Endodermal cell (in vitro differentiated cells): ENCODE results near the gene PSD. TPM values are rescaled to one million over a fixed set of nuclear protein-coding genes. Genes with fewer than 3 reads are reported as not detected.

Experiments used
- DNase-seq: peaks from one replicate; pipeline ENCODE4 v3.0.0-alpha.2; 2017
- H3K27ac ChIP-seq: 2 replicates; pipeline ENCODE4 v1.5.1; 2013; ENCODE audit warnings: mild to moderate bottlenecking, low read depth, low read length, moderate library complexity
- H3K27me3 ChIP-seq: 2 replicates; pipeline ENCODE4 v1.6.1; 2013; ENCODE audit warnings: mild to moderate bottlenecking, low read length, moderate library complexity; ENCODE audit not compliant: insufficient read depth, control insufficient read depth, poor library complexity, severe bottlenecking
- H3K36me3 ChIP-seq: 2 replicates; pipeline ENCODE4 v1.7.0; 2013; ENCODE audit warnings: mild to moderate bottlenecking, low read length, moderate library complexity; ENCODE audit not compliant: control insufficient read depth, insufficient read depth
- H3K4me1 ChIP-seq: one replicate; pipeline ENCODE4 v1.7.0; 2013; ENCODE audit warnings: low read length; ENCODE audit not compliant: control insufficient read depth, insufficient read depth
- H3K4me3 ChIP-seq: 2 replicates; pipeline ENCODE4 v1.5.1; 2013; ENCODE audit warnings: mild to moderate bottlenecking, low read length, moderate library complexity
- H3K9ac ChIP-seq: 2 replicates; pipeline ENCODE4 v1.6.1; 2013; ENCODE audit warnings: mild to moderate bottlenecking, low read length, moderate library complexity; ENCODE audit not compliant: poor library complexity, severe bottlenecking; ENCODE audit errors: extremely low read depth
- H3K9me3 ChIP-seq: 2 replicates; pipeline ENCODE4 v1.6.1; 2013; ENCODE audit warnings: mild to moderate bottlenecking, low read length, moderate library complexity; ENCODE audit not compliant: control insufficient read depth
- H3K27ac Mint-ChIP-seq: 2 replicates; pipeline ENCODE4 v1.8.0; 2020; ENCODE audit warnings: mixed read lengths
- H3K27me3 Mint-ChIP-seq: 2 replicates; pipeline ENCODE4 v1.8.0; 2021; ENCODE audit warnings: mild to moderate bottlenecking, mixed read lengths; ENCODE audit not compliant: insufficient read depth
- H3K36me3 Mint-ChIP-seq: 2 replicates; pipeline ENCODE4 v1.8.0; 2020; ENCODE audit warnings: low read depth, mixed read lengths
- H3K4me1 Mint-ChIP-seq: 2 replicates; pipeline ENCODE4 v1.8.0; 2020; ENCODE audit warnings: mixed read lengths
- H3K4me3 Mint-ChIP-seq: 2 replicates; pipeline ENCODE4 v1.8.0; 2020; ENCODE audit warnings: mild to moderate bottlenecking, moderate library complexity, mixed read lengths
- H3K9me3 Mint-ChIP-seq: 2 replicates; pipeline ENCODE4 v1.8.0; 2020; ENCODE audit warnings: mild to moderate bottlenecking, mixed read lengths
- CTCF ChIP-seq: fragments of 200-600 bp; sonication (generic); conservative IDR thresholded peaks from 2 replicates; pipeline ENCODE4 v1.5.0; 2021; ENCODE audit warnings: antibody characterized with exemption, mild to moderate bottlenecking
- WGBS, 2 experiments: methylation state at CpG; one replicate each; pipeline versions ENCODE4 v1.1.5 to v1.1.7; 2013; ENCODE audit warnings: missing lambda C conversion rate in 2 of 2, mixed read lengths in 1 of 2; ENCODE audit not compliant: insufficient coverage in 1 of 2, insufficient read length in 1 of 2; 5-methylcytosine and 5-hydroxymethylcytosine counted together
- total RNA-seq, 2 donors: library from RNA; stranded (reverse); fragmentation: NEBNext Ultra II Directional in 1 of 2; extraction: Animal tissue kit (Norgen Biotek cat#: 25700) in 1 of 2; gene quantifications; 2 replicates in 1 of 2; 3 replicates in 1 of 2; pipeline ENCODE4 v1.2.1, GENCODE V29; 2021

Gene PSD
- total RNA-seq, 2 donors from 2014 or later, result 2.8 to 8.3 TPM

- peak; percentile 92 for DNase-seq
- Mint-ChIP-seq H3K27me3 (peaks cover 20% of the 10 kb centered on the region), H3K4me1 (peaks cover 31% of the 10 kb centered on the region), H3K27ac (peak overlapping the region; percentile 97), H3K9me3 (no peaks in the 10 kb centered on the region), H3K36me3 (peaks cover 7% of the 10 kb centered on the region), H3K4me3 (peak overlapping the region; percentile 81)
- Histone ChIP-seq H3K4me3 (peak overlapping the region; percentile 92), H3K9ac (peak overlapping the region; percentile 70), H3K9me3 (no peaks in the 10 kb centered on the region), H3K4me1 (peaks cover 8% of the 10 kb centered on the region), H3K36me3 (peaks cover 4% of the 10 kb centered on the region), H3K27ac (no peak overlapping the region), H3K27me3 (peaks cover 12% of the 10 kb centered on the region)
- peak; percentile 20 for TF ChIP-seq CTCF
- 0% methylated on average over 47 to 104 of the region's 104 CpGs for WGBS, 2 experiments
Measured at GRCh38 chr10:102450374-102451104, 32.0 kb upstream of the PSD start.

- Histone ChIP-seq H3K4me1 (peaks cover 8% of the 10 kb centered on the region), H3K36me3 (peaks cover 4% of the 10 kb centered on the region), H3K9me3 (no peaks in the 10 kb centered on the region), H3K27me3 (peaks cover 12% of the 10 kb centered on the region), H3K9ac (peak overlapping the region; percentile 70), H3K4me3 (peak overlapping the region; percentile 92), H3K27ac (no peak overlapping the region)
- no peaks in the 10 kb centered on the region for H3K9me3 Mint-ChIP-seq
- H3K27ac Mint-ChIP-seq, result peak overlapping the region; percentile 97
- peaks cover 20% of the 10 kb centered on the region for H3K27me3 Mint-ChIP-seq
- TF ChIP-seq CTCF, result no peak
- DNase-seq, result no peak
- H3K4me1 Mint-ChIP-seq, result peaks cover 27% of the 10 kb centered on the region
- H3K4me3 Mint-ChIP-seq, result peak overlapping the region; percentile 81
- peaks cover 7% of the 10 kb centered on the region for H3K36me3 Mint-ChIP-seq
- 0% methylated on average over 7 to 11 of the region's 11 CpGs for WGBS, 2 experiments
Measured at GRCh38 chr10:102450124-102450373, 31.5 kb upstream of the PSD start.

- WGBS, 2 experiments, result 0 to 9% methylated on average over 8 to 29 of the region's 30 CpGs
- H3K36me3 ChIP-seq, result peaks cover 4% of the 10 kb centered on the region
- peaks cover 8% of the 10 kb centered on the region for H3K4me1 ChIP-seq
- H3K36me3 Mint-ChIP-seq, result peaks cover 7% of the 10 kb centered on the region
- H3K27me3 ChIP-seq, result peaks cover 12% of the 10 kb centered on the region
- no peaks in the 10 kb centered on the region for H3K9me3 ChIP-seq
- peaks cover 20% of the 10 kb centered on the region for H3K27me3 Mint-ChIP-seq
- peak overlapping the region; percentile 81 for H3K4me3 Mint-ChIP-seq
- no peaks in the 10 kb centered on the region for H3K9me3 Mint-ChIP-seq
- H3K27ac ChIP-seq, result no peak overlapping the region
- H3K27ac Mint-ChIP-seq, result peak overlapping the region; percentile 97
- peak; percentile 94 for DNase-seq
- peak overlapping the region; percentile 70 for H3K9ac ChIP-seq
- TF ChIP-seq CTCF, result no peak
- peak overlapping the region; percentile 92 for H3K4me3 ChIP-seq
- peaks cover 22% of the 10 kb centered on the region for H3K4me1 Mint-ChIP-seq
Measured at GRCh38 chr10:102449321-102450123, 30.9 kb upstream of the PSD start.
